Measurements from ENCODE around the gene CUL1. TPM values are rescaled to one million over a fixed set of nuclear protein-coding genes. Genes with fewer than 3 reads are reported as not detected.

Gene CUL1
- total RNA-seq, 1 experiment from 2014 or later, result 72.3 TPM

DNA sequence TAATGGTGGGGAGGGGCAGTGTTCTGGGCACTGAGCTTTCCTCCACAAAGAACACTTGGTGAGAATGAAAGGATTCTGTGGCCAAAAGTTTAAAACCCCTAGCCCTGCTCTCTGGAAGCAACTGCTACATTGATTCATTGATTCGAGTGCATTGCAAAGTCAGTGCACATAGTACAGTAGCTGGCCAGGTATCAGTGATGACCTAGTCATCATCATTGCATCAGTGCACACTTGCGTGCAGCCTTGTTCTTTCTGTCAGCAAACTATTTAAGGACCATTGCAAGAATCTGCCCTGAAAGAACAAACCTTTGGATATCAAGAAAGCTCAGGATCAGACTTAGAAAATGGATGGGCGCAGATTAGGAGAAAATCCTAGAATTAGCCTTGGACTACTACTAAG lies 47.4 kb downstream of the CUL1 start:
- Histone ChIP-seq H3K79me1 (ENCODE audit: insufficient read depth, low read depth, low read length, poor library complexity, severe bottlenecking) (no peaks in the 10 kb centered on the region), H3K18ac (ENCODE audit: insufficient read length, low read depth, low read length) (no peak overlapping the region), H3K4me2 (ENCODE audit: insufficient read depth, insufficient read length, low read length) (peak overlapping the region; percentile 27), H2AK5ac (ENCODE audit: insufficient read length, low read length) (no peak overlapping the region), H3K9me3 (ENCODE audit: control insufficient read depth, low read depth, low read length) (no peaks in the 10 kb centered on the region), H4K8ac (replicated peaks; ENCODE audit: insufficient read length, low read depth, low read length) (no peak overlapping the region), H3K27ac (ENCODE audit: insufficient read length, low read depth, low read length) (peak overlapping the region; percentile 59), H2BK20ac (ENCODE audit: low read depth, low read length, poor library complexity, severe bottlenecking) (no peak overlapping the region), H4K5ac (ENCODE audit: insufficient read length, low read depth, low read length) (no peak overlapping the region), H3K23ac (ENCODE audit: insufficient read length, low read depth, low read length) (no peak overlapping the region), H2BK12ac (ENCODE audit: insufficient read length, low read depth, low read length) (no peak overlapping the region), H3K79me2 (ENCODE audit: insufficient read depth, low read length) (peaks cover 3% of the 10 kb centered on the region; the same call in 1 of the 2 replicates), H3K27me3 (ENCODE audit: insufficient read depth, low read length) (no peaks in the 10 kb centered on the region), H4K91ac (ENCODE audit: insufficient read length, low read depth, low read length) (no peak overlapping the region), H2BK120ac (ENCODE audit: low read depth, low read length, poor library complexity, severe bottlenecking) (no peak overlapping the region), H2BK15ac (ENCODE audit: low read depth, low read length) (no peak overlapping the region), H3K4me1 (ENCODE audit: insufficient read depth, low read length) (peaks cover 4% of the 10 kb centered on the region; the same call in 1 of the 2 replicates), H3K23me2 (ENCODE audit: insufficient read length, low read depth, low read length, poor library complexity, severe bottlenecking) (no peaks in the 10 kb centered on the region), H3K4ac (ENCODE audit: low read depth, low read length) (no peak overlapping the region), H2AFZ (ENCODE audit: low read length) (no peak overlapping the region), H2BK5ac (ENCODE audit: insufficient read length, low read length) (no peak overlapping the region), H3K14ac (ENCODE audit: insufficient read depth, low read length) (no peak overlapping the region), H3K9ac (ENCODE audit: extremely low read depth, insufficient read length, low read length) (no peak overlapping the region), H4K20me1 (ENCODE audit: control insufficient read depth, insufficient read depth, insufficient read length) (no peaks in the 10 kb centered on the region), H3K56ac (ENCODE audit: insufficient read length, low read depth, low read length) (no peak overlapping the region), H3T11ph (ENCODE audit: low read length) (no peak overlapping the region)
- peaks cover 34 to 43% (median 42%) of the 10 kb centered on the region in 3 experiments for H3K36me3 Mint-ChIP-seq (ENCODE audit: insufficient read depth in 1 of 3, low read depth in 3 of 3)
- TF ChIP-seq, protein P1, sequence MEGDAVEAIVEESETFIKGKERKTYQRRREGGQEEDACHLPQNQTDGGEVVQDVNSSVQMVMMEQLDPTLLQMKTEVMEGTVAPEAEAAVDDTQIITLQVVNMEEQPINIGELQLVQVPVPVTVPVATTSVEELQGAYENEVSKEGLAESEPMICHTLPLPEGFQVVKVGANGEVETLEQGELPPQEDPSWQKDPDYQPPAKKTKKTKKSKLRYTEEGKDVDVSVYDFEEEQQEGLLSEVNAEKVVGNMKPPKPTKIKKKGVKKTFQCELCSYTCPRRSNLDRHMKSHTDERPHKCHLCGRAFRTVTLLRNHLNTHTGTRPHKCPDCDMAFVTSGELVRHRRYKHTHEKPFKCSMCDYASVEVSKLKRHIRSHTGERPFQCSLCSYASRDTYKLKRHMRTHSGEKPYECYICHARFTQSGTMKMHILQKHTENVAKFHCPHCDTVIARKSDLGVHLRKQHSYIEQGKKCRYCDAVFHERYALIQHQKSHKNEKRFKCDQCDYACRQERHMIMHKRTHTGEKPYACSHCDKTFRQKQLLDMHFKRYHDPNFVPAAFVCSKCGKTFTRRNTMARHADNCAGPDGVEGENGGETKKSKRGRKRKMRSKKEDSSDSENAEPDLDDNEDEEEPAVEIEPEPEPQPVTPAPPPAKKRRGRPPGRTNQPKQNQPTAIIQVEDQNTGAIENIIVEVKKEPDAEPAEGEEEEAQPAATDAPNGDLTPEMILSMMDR (conservative IDR thresholded peaks at IDR 0.05), result no peak
- peak overlapping the region; percentile 71 to 91 (median 80) for H3K27ac Mint-ChIP-seq
- H3K9me3 Mint-ChIP-seq, result peaks cover 3 to 6% of the 10 kb centered on the region in 2 experiments; a peak in 3 of 5 replicates
- no peak for DNase-seq
- WGBS (ENCODE audit: extremely low coverage, insufficient read length, low lambda C conversion rate), result no CpG with 5 or more reads among the region's 3 CpGs
- H3K4me1 Mint-ChIP-seq, result peaks cover 29 to 36% of the 10 kb centered on the region in 2 experiments
- no peak overlapping the region for H3K4me3 Mint-ChIP-seq
- H3K27me3 Mint-ChIP-seq (ENCODE audit: low read depth), result no peaks in the 10 kb centered on the region
